GM12873 (cell line): Measurements from ENCODE around the gene CCDC39.

ENCODE experiments used
- CTCF ChIP-seq: IDR thresholded peaks from 2 replicates; pipeline ENCODE4 v1.5.1; 2012; ENCODE audit warnings: low read depth, mild to moderate bottlenecking, moderate library complexity, low read length, control low read depth; ENCODE audit not compliant: insufficient read depth; ENCODE audit errors: missing control alignments

CCDC39 gene

GRCh38 chr3:180570238-180570637 lies 109.1 kb downstream of the CCDC39 start:
- TF ChIP-seq CTCF, result no peak

GRCh38 chr3:180564676-180565075 lies 114.6 kb downstream of the CCDC39 start:
- TF ChIP-seq CTCF, result no peak
